Measurements from ENCODE around the gene MOV10L1.
"Not testable (repeated sequence)": the region's sequence is repeated elsewhere in the genome, so short reads cannot be mapped to it uniquely, and the experiment has no call there.

MOV10L1 gene

DNA sequence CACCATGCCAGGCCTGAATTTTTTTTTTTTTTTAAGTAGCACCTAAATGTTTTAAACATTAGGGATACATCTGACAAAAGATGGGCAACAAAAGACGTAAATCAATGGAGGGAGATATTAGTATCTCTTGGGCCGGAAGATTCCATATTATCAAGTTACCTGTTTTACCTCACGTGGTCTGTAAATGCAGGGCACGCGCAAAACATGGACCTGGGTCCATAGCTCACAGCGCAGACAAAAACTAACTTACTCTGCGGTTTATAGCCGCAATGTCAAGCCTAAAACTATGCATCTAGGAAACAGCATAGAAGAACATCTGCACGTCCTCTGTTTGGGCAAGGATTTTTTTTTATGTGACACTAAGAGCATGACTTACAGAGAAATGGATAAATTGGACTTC is 49.2 kb downstream of the MOV10L1 start:
- no peak for DNase-seq

DNA sequence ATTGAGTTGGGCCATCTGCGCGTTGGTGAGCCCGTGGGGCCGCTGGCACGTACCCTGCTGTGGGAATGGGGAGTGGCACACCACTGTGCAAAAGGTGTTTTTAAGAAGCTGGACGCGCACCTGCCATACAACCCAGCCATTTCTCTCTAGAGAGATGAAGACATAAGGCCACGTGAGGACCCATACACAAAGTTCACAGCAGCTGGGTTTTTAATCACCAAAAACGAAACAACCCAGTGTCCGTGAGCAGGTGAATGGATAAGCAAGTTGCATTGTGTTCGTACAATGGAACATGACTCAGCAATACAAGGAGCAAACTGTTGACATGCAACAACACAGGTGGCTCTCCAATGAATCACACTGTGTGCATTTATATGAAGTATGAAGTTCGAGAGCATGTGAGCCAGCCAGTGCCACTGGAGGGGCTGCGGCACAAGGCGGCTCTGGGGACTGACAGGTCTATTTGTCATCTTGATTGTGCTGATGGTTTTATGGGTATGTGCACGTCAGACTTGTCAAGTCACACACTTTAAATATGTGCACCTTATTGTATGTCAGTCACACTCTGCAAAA is 50.1 kb downstream of the MOV10L1 start:
- DNase-seq = no peak

DNA sequence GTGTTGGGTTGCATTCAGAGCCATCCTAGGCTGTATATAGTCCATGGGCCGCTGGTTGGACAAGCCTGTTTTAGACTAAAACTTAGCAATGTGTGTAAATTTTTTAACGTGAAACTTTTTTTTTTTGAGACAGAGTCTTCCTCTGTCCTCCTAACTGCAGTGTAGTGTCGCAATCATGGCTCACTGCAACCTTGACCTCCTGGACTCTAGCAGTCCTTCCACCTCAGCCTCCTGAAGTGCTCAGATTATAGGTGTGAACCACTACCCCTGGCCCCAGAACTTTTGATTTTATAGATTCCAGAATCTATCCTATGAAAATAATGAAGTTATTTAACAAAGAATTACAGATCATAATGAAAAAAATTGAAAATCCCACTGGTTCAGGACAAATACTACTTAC is 50.8 kb downstream of the MOV10L1 start:
- no peak for DNase-seq

DNA sequence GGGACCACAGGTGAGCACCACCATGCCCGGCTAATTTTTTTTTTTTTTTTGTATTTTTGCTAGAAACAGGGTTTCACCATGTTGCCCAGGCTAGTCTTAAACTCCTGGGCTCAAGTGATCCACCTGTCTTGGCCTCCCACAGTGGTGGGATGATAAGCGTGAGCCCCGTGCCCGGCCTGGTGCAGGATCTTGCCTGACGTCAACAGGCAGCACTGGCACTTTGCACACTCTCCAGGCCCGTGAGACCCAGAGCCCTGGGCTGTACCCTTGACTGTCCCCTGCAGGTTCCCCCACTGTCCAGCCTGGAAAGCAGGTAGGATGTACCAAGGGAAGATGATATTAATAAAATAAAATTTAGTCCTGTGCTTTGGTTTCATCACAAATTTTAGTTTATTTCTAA is 51.7 kb downstream of the MOV10L1 start:
- no peak for DNase-seq

DNA sequence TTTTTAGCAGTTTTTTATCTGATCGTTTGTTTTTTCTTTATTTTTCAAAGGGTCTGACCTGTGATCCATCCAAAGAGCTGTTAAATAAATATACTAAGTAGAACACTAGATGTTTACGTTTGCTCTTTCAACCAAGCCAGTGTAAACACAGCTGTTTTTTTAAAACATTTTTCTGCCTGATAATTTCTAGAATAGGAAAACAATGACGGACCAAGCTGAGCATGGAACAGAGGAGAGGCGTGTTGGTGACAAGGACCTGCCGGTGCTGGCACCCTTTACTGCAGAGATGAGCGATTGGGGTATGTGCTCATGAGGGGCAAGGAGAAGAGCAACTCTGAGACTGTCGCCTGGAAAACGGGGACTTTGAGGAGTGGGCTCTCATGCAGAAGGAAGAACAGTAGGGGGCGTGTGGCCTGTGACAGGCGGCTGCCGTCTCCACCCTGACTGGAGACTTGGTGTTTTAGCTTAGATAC is 52.1 kb downstream of the MOV10L1 start:
- DNase-seq = no peak

DNA sequence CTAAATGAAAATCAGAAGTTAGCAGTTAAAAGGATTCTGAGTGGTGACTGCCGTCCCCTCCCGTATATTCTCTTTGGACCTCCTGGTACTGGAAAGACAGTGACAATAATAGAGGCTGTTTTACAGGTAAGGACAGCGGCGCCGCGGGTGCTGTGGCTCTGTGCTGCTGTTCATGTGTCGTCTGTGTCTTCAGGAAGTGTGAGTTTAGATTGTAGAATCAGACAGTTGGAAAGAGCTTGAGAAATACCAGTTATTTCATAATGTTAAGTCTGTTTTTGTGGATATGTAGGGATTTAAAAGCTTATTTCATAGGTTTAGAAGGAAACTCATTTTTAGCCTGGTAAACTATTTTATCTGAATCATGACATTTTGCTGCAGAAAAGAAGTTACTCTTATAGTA is 53.3 kb downstream of the MOV10L1 start:
- DNase-seq = no peak

DNA sequence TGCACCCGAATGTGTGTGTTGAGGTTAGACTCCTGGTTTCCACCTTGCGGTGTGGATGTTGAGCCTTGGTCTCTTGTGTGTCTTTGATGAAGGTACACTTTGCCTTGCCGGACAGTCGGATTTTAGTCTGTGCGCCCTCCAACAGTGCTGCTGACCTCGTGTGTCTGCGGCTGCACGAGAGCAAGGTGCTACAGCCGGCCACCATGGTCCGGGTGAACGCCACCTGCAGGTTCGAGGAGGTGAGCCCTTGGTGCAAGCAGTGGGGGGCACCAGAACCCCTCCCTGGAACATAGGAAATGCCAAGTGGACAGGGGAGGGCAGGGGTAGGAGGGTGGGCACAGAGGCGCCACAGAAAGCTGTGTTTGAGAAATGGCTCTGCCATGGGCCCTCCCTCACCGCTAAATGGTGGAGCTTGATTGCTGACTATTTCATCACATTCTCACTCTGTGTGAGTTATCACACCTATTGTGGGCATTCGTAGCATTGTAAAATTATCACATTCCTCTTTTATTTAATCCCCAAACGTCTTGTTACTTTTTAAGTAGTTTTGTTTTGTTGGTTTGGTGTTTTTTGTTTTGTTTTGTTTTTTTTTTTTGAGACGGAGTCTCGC is 54.3 kb downstream of the MOV10L1 start:
- DNase-seq = no peak

DNA sequence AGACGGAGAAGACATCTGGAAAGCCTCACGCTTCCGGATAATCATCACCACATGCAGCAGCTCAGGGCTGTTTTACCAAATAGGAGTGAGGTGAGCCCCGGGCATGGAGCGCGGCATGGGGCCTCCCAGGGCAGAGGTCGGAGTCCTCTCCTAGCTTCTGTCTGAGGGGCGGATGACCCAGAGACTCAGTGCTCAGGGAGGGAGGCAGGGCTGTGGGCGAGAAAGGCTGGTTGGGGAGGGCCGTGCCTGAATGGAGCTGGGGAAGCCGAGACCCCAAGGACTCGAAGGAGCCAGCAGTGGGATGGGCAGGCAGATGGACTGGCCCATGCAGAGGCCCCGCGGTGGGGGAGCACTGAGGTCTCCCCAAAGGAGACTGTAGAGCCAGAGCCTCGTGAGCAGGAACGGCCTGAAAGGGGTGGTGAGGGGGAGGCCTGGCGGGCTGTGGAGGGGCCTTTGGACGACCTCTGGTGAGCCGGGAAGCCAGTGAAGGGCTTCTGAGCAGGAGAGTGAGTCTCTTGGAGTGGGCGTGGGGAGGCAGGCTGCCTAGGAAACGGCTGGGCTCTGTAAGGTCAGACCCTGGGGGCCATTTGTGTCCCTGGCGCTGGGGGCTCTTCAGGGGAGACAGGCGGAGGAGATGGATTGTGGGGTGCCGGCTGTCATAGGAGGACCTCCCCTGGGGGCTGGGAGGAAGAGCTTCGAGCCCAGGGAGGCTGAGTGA is 56.1 kb downstream of the MOV10L1 start:
- DNase-seq = no peak

DNA sequence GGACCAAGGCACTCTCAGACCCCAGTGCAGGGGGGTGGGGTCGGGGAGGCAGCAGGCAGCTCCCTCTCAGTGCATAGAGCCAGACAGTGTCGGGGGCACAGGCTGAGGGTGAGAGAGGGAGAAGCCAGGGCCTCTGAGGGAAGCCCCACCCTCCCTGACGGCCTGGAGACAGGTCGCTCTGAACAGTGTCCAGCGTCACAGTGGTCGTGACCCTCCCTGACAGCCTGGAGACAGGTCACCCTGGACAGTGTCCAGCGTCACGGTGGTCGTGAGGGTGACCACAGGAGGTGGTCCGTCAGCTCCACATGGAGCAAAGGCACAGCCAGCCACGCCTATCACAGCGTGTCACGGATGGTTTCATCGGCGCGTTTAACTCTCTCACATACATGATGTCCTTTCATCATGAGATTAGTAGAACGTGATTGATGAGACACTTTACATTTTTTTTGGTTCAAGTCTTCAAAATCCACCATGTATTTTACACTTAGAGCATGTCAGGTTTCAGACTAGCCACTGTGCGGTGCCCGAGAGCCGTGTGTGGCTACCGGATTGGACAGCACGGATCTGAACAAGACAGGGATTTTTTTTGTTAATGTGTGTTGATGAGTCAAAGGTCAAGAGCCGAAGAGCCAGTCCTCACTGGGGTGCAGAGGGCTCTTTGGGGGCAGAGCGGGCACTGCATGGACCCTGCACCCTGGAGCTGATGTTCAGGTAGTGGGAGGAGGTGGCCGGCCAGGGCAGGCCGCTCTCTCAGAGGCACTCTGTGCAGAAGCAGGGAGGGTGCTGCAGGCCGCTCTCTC is 56.8 kb downstream of the MOV10L1 start:
- DNase-seq = peak in 1 of 5 experiments; percentile 61

DNA sequence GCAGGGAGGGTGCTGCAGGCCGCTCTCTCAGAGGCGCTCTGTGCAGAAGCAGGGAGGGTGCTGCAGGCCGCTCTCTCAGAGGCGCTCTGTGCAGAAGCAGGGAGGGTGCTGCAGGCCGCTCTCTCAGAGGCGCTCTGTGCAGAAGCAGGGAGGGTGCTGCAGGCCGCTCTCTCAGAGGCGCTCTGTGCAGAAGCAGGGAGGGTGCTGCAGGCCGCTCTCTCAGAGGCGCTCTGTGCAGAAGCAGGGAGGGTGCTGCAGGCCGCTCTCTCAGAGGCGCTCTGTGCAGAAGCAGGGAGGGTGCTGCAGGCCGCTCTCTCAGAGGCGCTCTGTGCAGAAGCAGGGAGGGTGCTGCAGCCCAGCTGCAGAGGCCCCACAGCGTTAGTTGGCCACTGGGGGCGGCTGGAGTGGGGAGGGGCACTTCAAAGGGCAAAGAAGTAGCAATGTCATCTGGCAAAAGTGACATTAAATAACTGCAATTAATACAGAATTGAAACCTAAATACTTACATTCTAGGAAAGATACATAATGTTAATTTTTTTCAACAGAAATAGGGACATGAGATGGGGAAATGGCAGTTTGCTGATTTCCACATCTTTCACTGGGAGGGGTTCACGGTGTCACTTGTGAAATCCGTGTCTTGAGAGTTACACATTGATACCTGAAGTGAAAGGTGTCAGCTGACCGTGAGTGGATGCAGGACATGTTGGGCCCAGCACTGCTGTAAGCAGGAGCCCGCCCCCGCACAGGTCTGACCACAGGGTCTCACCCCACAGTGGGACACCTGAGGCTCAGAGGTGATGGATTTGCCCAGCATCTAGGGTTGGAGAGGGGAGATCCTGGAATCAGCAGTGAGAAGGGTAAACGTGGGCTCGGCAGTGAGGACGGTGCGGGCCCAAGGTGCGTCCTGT is 57.7 kb downstream of the MOV10L1 start:
- DNase-seq = not testable (repeated sequence)

DNA sequence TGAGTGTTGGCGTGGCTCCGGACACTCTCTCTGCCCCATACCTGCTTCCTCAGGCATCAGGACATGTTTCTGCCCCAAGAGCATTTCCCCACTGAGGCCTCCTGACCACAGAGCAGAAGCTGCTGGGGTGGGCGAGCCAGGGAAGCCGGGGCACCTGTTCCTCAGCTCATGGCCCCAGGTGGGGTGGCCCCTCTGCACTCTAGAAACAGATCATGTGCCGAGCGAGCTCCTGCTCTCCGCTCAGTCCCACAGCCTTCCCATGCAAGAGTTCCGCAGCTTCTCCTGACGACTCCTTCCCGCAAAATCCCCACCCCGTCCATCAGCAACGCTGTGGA is 58.3 kb downstream of the MOV10L1 start:
- DNase-seq = no peak

DNA sequence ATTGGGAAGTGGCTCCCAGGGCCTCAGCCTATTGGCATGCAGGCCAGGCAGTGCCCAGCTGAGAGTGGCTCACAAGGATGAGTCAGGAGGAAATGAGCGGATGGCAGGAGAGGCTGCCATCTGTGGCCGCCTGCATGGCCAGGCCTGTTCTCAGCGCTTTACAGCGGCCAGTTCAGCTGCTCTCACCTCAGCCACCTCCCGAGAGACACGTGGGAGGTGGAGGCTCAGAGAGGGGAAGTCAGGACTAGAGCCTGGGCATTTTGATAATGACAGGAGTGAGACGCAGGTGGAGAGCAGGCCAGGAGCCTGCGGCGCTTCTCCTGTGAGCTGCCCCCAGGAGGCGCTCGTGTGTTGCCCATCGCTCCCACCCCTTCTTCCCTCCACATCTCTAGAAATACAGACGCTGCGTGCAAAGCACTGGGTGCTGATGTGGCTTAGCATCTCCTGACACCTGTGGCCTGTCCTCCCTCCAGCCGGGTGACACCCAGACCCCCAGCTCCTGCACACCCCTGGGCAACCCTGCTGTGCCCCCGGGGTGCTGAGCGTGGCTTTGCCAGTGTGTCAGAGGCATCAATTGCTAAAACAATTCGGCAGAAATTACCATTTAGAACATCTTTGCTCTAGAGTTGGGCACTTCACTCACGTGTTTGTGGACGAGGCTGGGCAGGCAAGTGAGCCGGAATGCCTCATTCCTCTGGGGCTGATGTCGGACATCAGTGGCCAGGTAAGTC is 59.4 kb downstream of the MOV10L1 start:
- peak; percentile 52 to 82 (median 53) for DNase-seq

DNA sequence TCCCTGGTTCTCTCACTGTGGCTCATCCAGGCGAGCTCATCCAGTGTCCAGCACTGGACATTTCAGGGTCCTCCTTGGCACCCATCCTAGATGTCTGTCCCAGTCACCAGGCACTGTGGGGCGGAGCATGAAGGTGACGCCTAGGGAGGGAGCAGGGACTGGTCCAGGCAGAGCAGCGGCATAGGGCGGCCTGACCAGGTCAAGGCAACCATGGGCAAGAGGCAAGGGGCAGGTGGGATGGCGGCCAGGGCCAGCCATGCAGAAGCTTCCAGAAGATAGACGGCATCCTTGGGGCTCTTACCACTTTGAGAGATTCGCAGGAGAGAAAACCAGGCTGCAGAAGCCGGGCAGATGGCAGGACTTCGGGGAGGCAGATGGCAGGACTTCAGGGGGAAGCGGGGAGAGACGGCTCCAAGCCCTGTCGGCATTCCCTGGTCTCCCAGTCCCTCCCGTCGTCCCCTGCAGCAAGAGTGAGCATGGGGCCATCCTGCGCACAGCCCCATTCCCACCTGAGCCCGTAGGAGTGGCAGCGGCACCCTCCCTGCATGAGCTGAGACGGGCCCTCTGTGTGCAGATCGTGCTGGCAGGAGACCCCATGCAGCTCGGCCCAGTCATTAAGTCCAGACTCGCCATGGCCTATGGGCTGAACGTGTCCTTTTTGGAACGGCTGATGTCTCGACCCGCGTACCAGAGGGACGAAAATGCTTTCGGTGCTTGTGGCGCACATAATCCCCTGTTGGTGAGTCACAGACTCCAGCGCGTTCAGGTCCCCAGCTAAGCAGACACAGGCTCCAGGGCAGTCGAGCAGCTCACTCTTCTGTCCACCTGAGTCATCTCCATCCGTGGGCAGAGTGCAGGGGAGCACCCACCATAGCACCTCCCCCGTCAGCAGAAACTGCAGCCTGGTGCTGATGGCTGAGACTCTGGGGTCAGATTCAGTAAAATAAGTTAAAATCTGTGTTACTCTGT is 60.6 kb downstream of the MOV10L1 start:
- DNase-seq = no peak

DNA sequence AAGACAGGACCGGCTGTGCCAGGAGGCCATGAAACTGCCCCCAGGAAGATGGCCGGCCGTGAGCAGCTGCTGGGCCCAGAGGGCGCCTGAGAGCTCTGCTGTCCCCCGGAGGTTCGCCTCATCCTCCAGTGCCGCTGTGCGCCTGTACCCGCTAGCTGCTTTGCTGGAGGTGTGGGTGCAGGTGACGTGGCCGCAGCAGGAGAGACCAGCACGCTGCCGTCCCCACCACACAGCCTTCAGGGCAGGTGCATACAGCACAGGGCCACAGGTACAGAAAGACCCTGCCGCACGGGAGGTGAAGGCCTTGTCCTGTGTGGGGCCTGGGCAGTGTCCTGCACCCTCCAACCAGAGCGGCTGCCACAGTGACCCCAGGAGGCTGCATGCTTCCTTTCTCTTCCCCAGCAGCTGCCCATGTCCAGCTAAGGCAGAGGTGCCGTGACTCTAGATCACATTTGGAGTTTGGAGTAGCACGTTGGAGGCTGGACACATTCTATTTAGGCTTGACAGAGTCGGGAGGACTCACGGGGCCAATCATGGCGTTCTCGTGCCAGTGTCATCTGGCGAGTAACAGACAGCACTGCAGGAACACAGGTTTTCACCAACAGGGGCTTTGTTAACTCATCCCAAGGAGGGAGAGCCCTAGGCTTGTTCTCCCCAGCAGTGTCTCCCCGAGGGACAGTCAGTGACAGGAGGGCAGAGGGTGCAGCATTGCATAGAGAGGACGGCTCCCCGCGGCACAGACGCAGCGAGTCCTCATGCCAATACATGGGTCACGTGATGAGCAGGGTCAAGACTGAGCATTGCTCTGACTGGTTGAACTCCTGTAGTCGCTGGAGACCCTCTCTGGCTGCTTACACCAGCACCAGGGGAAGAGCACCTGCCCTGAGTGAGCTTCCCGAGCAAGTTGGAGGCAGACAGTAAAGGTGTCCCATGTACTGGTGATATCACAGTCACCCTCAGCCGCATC is 62.0 kb downstream of the MOV10L1 start:
- no peak for DNase-seq

DNA sequence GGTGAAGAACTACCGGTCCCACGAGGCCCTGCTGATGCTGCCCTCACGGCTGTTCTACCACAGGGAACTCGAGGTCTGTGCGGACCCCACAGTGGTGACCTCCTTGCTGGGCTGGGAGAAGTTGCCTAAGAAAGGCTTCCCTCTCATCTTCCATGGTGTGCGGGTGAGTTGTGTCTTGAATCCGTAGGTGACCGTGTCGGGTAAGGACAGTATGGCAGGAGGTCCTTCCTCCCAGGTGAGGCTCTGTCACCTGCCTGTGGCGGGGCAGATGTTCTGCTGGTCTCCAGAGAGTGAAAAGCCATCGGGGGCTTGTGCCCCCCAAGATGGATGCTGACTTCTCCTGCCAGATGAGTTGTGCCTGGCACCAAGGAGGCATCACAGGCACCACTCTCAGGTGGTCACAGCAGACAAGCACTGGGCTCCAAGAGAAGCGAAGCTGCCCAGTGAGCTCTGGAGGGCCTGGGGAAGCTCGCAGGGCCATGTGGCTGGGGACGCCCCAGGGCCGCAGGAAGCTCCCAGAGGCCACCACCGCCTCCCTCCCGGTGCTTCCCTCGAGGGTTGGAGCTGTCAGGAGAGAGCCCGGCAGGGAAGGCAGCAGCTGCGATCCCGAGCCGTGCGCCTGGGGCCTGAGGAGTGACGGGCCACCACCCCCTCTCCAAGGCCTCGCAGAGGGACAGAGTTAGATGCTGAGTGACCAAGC is 63.4 kb downstream of the MOV10L1 start:
- DNase-seq = no peak

DNA sequence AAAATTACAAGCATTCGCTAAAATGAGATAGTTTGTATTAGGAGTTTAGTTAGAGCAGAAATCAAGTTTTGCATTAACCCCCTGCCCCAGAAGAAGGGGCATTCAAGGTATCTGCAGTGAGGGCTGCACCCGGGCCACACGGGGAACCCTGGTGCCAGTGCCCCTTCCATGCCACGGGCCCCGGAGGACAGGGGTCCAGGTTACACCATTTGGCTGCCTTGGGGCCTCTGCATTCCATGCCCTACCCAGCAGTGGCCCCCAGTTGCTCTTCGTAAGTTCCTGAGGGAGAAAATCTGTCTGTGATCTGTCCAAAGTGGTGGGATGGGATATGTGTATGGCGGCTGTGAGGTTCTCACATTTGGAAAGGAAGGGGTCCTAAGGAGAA is 63.9 kb downstream of the MOV10L1 start:
- DNase-seq = no peak

DNA sequence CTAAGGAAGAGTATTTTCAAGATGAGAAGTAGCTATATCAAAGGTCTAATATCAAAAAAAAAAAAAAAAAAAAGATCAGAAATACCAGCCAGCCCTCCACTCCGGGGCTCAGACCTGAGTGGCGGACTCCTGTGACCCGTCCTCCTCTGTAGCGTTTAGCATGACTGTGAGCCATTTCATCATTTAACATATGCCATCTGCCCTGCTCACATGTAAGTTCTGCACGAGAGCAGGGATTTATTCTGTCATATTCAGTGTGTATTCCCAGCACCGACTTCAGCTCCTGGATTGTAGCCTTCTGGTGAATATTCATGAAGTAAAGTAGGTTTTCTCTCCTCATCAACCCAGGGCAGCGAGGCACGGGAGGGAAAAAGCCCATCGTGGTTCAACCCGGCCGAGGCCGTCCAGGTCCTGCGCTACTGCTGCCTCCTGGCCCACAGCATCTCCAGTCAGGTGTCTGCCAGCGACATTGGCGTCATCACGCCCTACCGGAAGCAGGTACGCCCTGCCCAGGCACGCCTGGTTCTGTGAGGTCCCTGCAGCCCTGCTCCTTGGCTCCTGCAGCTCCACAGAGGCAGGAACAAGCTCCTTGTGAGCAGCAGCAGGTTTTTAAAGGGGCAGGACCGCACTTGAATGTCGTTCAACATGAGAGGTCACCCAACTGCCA is 68.0 kb downstream of the MOV10L1 start:
- DNase-seq = no peak

DNA sequence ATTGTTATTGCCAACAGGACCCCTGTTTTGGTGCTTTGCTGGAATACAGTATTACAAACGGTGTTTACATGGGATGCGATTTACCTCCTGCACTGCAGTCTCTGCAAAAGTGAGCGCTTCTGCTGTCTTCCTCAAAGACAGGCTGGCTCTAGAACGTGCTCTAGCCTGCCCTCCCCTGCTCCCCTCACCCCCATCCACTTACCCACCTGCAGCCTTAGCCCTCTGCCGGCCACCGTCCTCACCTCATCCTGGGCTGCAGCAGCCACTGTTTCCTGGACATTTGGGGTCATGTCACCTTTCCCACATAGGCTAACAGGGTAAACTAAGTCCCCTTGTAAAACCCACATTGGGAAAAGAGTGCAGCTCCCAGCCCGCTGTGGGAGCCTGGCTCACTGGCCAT is 71.1 kb downstream of the MOV10L1 start:
- no peak for DNase-seq
